DMS 273 (cell line): ENCODE measurements around the gene UGT1A5.

ENCODE experiments used
- DNase-seq: peaks from one replicate; lab custom pipeline; 2025; ENCODE audit not compliant: unreplicated experiment; lab: John Stamatoyannopoulos, UW

Gene UGT1A5

GRCh38 chr2:233712611-233713261, at the start of gene UGT1A5:
Gene UGT1A5, plus strand, starts transcription at chr2:233712907. Its CDS starts 85 bp downstream, at chr2:233712992.
- DNase-seq: no peak

- no peak for DNase-seq
These were observed 48.8 kb upstream of the UGT1A5 start for GRCh38 chr2:233663911-233664310.

- no peak for DNase-seq
These were observed 44.0 kb upstream of the UGT1A5 start for GRCh38 chr2:233668605-233669260.

DNA sequence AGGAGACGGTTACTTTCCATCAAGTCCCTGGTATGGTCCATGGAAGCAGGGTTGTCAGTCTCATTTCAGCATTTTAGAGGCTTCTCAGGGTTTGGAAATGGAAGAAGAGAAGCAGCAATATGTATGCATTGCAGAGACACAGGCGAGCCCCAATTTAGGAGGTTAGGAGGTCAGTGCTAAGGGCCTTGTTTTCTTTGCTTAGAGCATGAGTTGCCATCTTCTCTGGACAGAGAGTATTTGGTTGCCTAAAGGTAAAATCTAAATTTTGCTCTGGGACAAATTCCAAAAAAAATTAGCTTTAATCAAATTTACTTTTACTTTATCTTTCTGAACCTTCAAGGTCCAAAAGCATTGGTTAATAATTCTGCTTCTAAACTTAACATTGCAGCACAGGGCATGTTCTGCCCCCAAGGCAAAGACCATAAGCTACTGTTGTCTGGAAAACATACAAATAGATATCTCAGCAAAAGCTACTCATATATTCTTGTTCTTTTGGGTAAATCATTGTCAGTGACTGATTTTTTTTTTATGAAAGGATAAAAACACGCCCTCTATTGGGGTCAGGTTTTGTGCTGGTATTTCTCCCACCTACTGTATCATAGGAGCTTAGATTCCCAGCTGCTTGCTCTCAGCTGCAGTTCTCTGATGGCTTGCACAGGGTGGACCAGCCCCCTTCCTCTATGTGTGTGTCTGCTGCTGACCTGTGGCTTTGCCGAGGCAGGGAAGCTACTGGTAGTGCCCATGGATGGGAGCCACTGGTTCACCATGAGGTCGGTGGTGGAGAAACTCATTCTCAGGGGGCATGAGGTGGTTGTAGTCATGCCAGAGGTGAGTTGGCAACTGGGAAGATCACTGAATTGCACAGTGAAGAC, 41.2 kb upstream of the UGT1A5 start, which contains the start of gene UGT1A9:
UGT1A9 (plus strand) TSS at position 609 of the 872 bp plus-strand sequence; CDS start at position 646, 37 bp downstream.
- no peak for DNase-seq

GRCh38 chr2:233672886-233673285, 39.8 kb upstream of the UGT1A5 start:
- DNase-seq: no peak

DNA sequence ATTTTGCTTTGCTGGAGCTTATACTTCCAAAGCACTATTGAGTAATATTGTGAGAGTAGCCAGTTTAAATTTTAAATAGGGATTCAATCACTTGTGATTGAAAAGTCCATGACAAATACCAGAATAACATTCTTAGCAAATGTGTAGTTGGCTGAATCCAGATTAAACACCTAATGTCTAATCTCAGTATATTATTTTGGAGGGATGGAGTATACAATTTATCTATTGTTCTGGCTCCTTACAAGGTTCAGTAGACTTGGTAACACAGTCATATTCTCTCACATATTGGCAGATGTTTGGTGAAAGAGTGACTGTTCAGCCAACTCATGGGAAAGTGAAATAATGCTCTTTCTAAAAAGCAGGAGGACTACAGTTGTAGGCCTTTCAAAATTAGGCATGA, 38.8 kb upstream of the UGT1A5 start:
- DNase-seq: no peak

DNA sequence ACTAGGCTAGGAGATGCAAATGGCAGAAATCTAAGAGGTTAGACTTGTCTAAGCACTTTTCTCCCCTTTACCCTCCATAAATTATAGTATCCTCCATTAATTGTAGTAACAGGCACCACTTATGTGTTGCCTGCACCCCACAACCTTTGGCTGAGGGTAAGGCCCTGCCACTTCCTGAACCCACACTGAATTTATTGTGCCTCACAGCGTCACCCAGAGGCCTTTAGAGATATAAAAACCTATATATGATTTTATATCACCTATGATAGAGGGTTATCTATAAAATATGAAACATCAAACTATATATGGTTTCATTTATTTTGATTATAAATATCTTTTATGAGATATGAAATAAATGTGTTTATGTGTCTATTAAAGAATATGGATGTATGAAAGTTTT, 38.4 kb upstream of the UGT1A5 start:
- DNase-seq: no peak

DNA sequence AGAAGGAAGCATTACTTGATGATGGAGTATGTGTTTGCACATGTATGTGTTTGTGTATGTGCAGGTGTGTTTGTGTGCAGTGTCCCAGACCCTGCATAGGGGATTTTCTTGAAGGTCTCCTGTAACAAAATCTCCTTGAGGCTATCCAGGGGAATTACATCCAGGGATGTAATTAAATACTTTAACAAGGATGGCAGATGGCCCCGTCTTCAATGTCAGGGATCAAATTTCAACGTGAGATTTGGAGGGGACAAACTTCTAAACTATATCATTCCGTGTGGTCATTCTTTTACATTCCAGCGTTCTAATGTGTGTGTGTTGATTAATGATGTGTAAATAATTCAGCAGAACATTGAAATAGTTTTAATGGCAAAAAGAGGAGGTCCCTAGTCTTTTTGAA, 37.7 kb upstream of the UGT1A5 start:
- peak; percentile 81 for DNase-seq

GRCh38 chr2:233676046-233676445, 36.7 kb upstream of the UGT1A5 start:
- DNase-seq: no peak

- no peak for DNase-seq
These were observed 33.5 kb upstream of the UGT1A5 start for GRCh38 chr2:233679196-233679595.

GRCh38 chr2:233680361-233681045, 32.2 kb upstream of the UGT1A5 start:
- no peak for DNase-seq

GRCh38 chr2:233681521-233682099, 31.1 kb upstream of the UGT1A5 start, which contains the start of gene UGT1A7:
Gene UGT1A7, plus strand, starts transcription at chr2:233681901. Its CDS starts 37 bp downstream, at chr2:233681938.
- DNase-seq: no peak

DNA sequence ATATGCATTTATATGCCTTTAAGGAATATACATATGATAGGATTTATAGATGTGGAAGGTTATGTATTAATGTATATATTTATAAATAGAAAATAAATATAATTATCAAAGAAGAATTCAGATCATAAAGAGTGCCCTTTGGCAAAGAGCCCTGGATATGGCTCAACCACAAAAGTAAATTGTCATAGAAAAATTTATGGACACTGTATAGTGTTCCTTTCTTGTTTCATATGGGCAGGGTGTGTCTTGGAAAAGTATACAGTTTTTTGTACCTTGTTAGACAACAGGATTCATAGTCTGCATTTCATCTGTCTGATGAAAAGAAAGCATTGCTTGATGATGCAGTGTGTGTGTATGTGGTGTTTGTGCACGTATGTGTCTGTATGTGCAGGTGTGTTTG, 28.1 kb upstream of the UGT1A5 start:
- no peak for DNase-seq

DNA sequence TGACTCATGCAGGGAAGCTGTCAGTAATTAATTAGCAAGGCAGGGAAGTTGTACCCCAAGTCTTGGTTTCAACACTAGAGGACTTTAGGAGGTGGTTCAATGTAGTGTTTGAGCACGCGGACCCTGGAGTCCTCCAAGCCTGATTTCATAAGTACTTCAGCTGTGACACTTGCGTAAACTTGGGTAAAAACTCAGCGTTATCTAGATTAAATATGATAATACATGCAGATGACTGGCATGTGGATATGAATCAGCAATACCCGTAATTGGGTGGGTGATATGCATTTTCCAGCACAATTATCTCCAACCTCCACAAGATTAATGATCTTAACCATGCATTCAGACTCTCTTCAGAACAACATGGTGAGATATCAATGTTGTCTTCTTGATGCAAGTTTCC, 25.8 kb upstream of the UGT1A5 start:
- DNase-seq: no peak

DNA sequence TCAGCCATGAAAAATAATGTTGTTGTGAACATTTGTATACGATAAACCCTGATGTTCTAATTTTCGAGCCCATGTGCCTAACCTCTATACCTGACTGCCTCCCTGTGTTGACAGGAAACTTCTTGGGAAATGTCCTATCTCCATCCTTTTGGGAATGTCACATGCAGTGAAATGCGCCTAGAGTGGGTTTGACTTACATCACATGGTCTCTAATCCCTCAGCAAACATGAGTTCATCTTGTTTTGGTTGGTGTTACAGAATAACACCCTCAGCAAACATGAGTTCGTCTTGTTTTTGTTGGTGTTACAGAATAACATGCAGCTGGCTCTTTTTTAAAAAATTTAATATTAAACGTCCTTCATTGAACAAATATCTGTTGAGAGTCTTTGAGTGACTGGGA, 24.4 kb upstream of the UGT1A5 start:
- DNase-seq: no peak

- no peak for DNase-seq
These were observed 23.7 kb upstream of the UGT1A5 start for GRCh38 chr2:233689031-233689430.

GRCh38 chr2:233689501-233689900, 23.2 kb upstream of the UGT1A5 start:
- DNase-seq: peak; percentile 12

GRCh38 chr2:233690444-233690843, 22.3 kb upstream of the UGT1A5 start:
- no peak for DNase-seq

DNA sequence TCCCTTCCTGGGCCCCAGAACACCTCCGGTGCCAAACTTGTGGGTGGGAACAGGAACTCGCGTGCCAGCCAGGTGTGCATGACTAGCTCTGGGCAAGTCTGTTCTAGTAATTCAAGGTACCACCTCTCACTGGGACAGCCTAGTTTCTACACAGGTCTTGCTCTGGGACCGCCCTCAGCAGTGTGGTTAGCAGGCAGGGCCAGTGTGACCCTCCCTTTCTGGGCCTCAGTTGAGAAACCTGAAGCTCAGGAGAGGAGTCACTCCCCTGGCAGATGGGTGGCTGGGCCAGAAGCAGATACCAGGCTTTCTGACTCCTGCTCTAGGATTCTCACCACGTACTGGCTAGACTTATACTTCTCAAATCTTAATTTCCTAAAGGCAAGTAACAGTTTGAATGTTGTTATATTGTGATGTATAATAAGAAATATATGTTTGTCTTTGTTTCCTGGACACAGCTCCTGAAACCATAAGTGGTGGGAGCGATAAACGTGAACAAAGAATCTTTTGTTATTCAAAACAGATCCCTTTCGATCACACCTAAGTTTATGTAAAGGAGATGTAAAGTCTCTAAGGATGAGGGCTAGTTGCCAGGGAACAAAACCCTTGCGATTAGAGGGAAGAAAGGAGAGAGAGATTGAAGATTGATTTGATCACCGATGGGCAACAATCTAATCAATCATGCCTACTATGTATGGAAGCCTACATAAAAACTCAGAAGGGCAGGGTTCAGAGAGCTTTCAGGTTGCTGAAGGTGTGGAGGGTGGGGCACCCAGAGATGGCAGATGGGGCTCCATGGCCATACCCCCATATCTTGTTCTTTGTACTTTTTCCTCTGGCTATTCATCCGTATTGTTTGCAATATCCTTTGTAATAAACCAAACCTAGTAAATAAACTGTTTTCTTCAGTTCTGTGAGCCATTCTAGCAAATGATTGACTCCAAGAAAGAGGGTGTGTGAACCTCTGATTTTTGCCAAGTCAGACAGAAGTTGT, 21.0 kb upstream of the UGT1A5 start:
- no peak for DNase-seq
